ENCODE measurements around the gene NAA50.

Gene NAA50

GRCh38 chr3:113677737-113678136 is 68.3 kb downstream of the NAA50 start:
- no peak for DNase-seq (ENCODE audit: extremely low spot score)
- CTCF ChIA-PET: interaction anchor here (1.4 kb wide), 1 partner anchor 10 kb away, joined by 4 read pairs; no protein-coding TSS in a partner anchor
- TF ChIP-seq CTCF (IDR thresholded peaks at IDR 0.05; ENCODE audit: control extremely low read depth, extremely low read depth, low read depth, missing control alignments): no peak
- POLR2A ChIA-PET: no interaction called here

- ChIA-PET CTCF (no interaction called here), POLR2A (no interaction called here)
- no peak for DNase-seq (ENCODE audit: extremely low spot score)
- no peak for TF ChIP-seq CTCF (IDR thresholded peaks at IDR 0.05; ENCODE audit: control extremely low read depth, extremely low read depth, low read depth, missing control alignments)
Observed at GRCh38 chr3:113676261-113676660, 69.8 kb downstream of the NAA50 start.

- ChIA-PET CTCF (no interaction called here), POLR2A (no interaction called here)
- DNase-seq (ENCODE audit: extremely low spot score): no peak
- no peak for TF ChIP-seq CTCF (IDR thresholded peaks at IDR 0.05; ENCODE audit: control extremely low read depth, extremely low read depth, low read depth, missing control alignments)
Observed at GRCh38 chr3:113673593-113673992, 72.5 kb downstream of the NAA50 start.

GRCh38 chr3:113668015-113668414 is 78.0 kb downstream of the NAA50 start:
- no peak for TF ChIP-seq CTCF (IDR thresholded peaks at IDR 0.05; ENCODE audit: control extremely low read depth, extremely low read depth, low read depth, missing control alignments)
- CTCF ChIA-PET: interaction anchor here (1.0 to 2.2 kb wide), 5 partner anchors 9 to 32 kb away, joined by 3 to 4 read pairs (median 4); no protein-coding TSS in a partner anchor
- DNase-seq (ENCODE audit: extremely low spot score): no peak
- POLR2A ChIA-PET: no interaction called here

Measured in GM10248 (cell line).